B cell (primary cell): ENCODE measurements around the gene AXIN1. TPM values are rescaled to one million over a fixed set of nuclear protein-coding genes. Genes with fewer than 3 reads are reported as not detected.

ENCODE experiments used
- ATAC-seq: fragments of 200-7000 bp; cut with Tn5 transposase; one replicate; pipeline ENCODE4 v1.10.0; 2021; ENCODE audit warnings: low read depth, mild to moderate bottlenecking, moderate number of reproducible peaks, moderate library complexity
- CTCF ChIA-PET: fragments of 350-600 bp; sonication (Branson Sonifier 250); formaldehyde crosslinking; loops from one replicate; lab custom pipeline; 2021; ENCODE audit warnings: antibody characterized with exemption, inconsistent platforms; lab: Charles Lee
- POLR2A ChIA-PET: fragments of 350-600 bp; sonication (Branson Sonifier 250); formaldehyde crosslinking; loops from one replicate; lab custom pipeline; 2021; ENCODE audit warnings: antibody characterized with exemption; lab: Charles Lee
- DNase-seq: peaks from one replicate; pipeline ENCODE4 v3.0.0; 2013
- H2AFZ ChIP-seq: 2 replicates; pipeline ENCODE4 v1.6.1; 2012; ENCODE audit warnings: mild to moderate bottlenecking, low read depth, low read length; ENCODE audit not compliant: insufficient read depth, poor library complexity, severe bottlenecking
- H3K27ac ChIP-seq, 2 donors: 1 replicate in 1 of 2; 2 replicates in 1 of 2; pipeline ENCODE4 v1.5.1; 2012 to 2013; ENCODE audit warnings: low read length in 2 of 2, mild to moderate bottlenecking in 2 of 2, moderate library complexity in 1 of 2
- H3K27me3 ChIP-seq, 4 experiments: fragments of 200-600 bp in 1 of 4; sonication (generic) in 1 of 4; replicated peaks in 1 of 4; 1 replicate in 2 of 4; 2 replicates in 2 of 4; pipeline versions ENCODE4 v1.6.1 to v1.7.0; 2013 to 2016; ENCODE audit warnings: low read length in 3 of 4, mild to moderate bottlenecking in 2 of 4, mixed read lengths in 1 of 4, moderate library complexity in 1 of 4; ENCODE audit not compliant: insufficient read depth in 4 of 4, control insufficient read depth in 3 of 4; ENCODE audit errors: control extremely low read depth in 1 of 4
- H3K36me3 ChIP-seq, 2 experiments: replicated peaks in 1 of 2; 1 replicate in 1 of 2; 2 replicates in 1 of 2; pipeline versions ENCODE4 v1.6.1 to v1.7.1; 2013; ENCODE audit warnings: low read length in 1 of 2; ENCODE audit not compliant: insufficient read depth in 2 of 2, control insufficient read depth in 1 of 2; ENCODE audit errors: control extremely low read depth in 1 of 2, extremely low read depth in 1 of 2
- H3K4me1 ChIP-seq, 2 donors: fragments of 200-600 bp in 1 of 2; sonication (generic) in 1 of 2; 1 replicate in 1 of 2; 2 replicates in 1 of 2; pipeline versions ENCODE4 v1.5.1 to v1.6.1; 2013 to 2017; ENCODE audit warnings: low read length in 2 of 2; ENCODE audit not compliant: control insufficient read depth in 2 of 2, insufficient read depth in 2 of 2
- H3K4me2 ChIP-seq: replicated peaks from 2 replicates; pipeline ENCODE3; 2012; ENCODE audit warnings: mild to moderate bottlenecking, low read depth, low read length; ENCODE audit not compliant: poor library complexity, severe bottlenecking
- H3K4me3 ChIP-seq, 5 experiments: fragments of 200-600 bp in 1 of 5; sonication (generic) in 1 of 5; 1 replicate in 3 of 5; 2 replicates in 2 of 5; pipeline versions ENCODE4 v1.5.1 to v1.7.0; 2011 to 2016; ENCODE audit warnings: low read length in 4 of 5, mild to moderate bottlenecking in 4 of 5, low read depth in 2 of 5, control low read depth in 1 of 5, moderate library complexity in 1 of 5; ENCODE audit not compliant: insufficient read depth in 1 of 5; ENCODE audit errors: control extremely low read depth in 1 of 5, extremely low read depth in 1 of 5
- H3K79me2 ChIP-seq: fragments of 200-600 bp; sonication (generic); one replicate; pipeline ENCODE4 v1.6.0; 2016; ENCODE audit warnings: low read length; ENCODE audit not compliant: control insufficient read depth, insufficient read depth
- H3K9ac ChIP-seq: fragments of 200-600 bp; sonication (generic); 2 replicates; pipeline ENCODE4 v1.6.1; 2017; ENCODE audit warnings: mild to moderate bottlenecking, low read length, moderate library complexity
- H3K9me3 ChIP-seq, 3 donors: one replicate each; pipeline versions ENCODE4 v1.6.1 to v1.7.1; 2013; ENCODE audit warnings: low read length in 2 of 3; ENCODE audit not compliant: control insufficient read depth in 2 of 3, insufficient read depth in 1 of 3; ENCODE audit errors: control extremely low read depth in 1 of 3
- H4K20me1 ChIP-seq: 2 replicates; pipeline ENCODE4 v1.6.0; 2012; ENCODE audit warnings: mild to moderate bottlenecking, low read length; ENCODE audit not compliant: insufficient read depth, control insufficient read depth, poor library complexity, severe bottlenecking
- H3K27ac Mint-ChIP-seq: one replicate; pipeline ENCODE4 v1.8.0; 2021; ENCODE audit warnings: mixed read lengths
- H3K27me3 Mint-ChIP-seq: one replicate; pipeline ENCODE4 v1.8.0; 2021; ENCODE audit warnings: mixed read lengths
- H3K4me1 Mint-ChIP-seq: one replicate; pipeline ENCODE4 v1.8.0; 2021; ENCODE audit warnings: mixed read lengths
- H3K4me3 Mint-ChIP-seq: one replicate; pipeline ENCODE4 v1.8.0; 2021; ENCODE audit warnings: mixed read lengths
- H3K9me3 Mint-ChIP-seq: one replicate; pipeline ENCODE4 v1.8.0; 2022; ENCODE audit warnings: mixed read lengths; ENCODE audit not compliant: insufficient read depth
- EZH2 ChIP-seq: IDR thresholded peaks from 2 replicates; pipeline ENCODE4 v1.6.1; 2012; ENCODE audit warnings: borderline replicate concordance, low read depth, mild to moderate bottlenecking, moderate library complexity, low read length; ENCODE audit not compliant: insufficient read depth, poor library complexity, severe bottlenecking
- WGBS: methylation state at CpG from one replicate; pipeline ENCODE4 v1.1.5; 2013; ENCODE audit warnings: missing lambda C conversion rate; ENCODE audit not compliant: insufficient coverage; 5-methylcytosine and 5-hydroxymethylcytosine counted together
- intact Hi-C: fragments of 100-400 bp; cut with micrococcal nuclease; formaldehyde crosslinking; loops from one replicate; pipeline ENCODE4 v1.10.0; 2022
- polyA plus RNA-seq: library from polyadenylated mRNA; depleted of rRNA; stranded (reverse); fragments of >200 nt; gene quantifications from 2 replicates; pipeline ENCODE4 v1.2.3, GENCODE V29; 2012
- total RNA-seq, 2 donors: library from RNA; stranded (reverse); fragments of 120-200 nt in 1 of 2; gene quantifications; 1 replicate in 1 of 2; 2 replicates in 1 of 2; pipeline versions ENCODE4 v1.2.3 to v1.2.4, GENCODE V29; 2013 to 2022
- TF ChIP-seq, protein P1 (sequence below): fragments of 200-600 bp; IDR thresholded peaks from one replicate; pipeline ENCODE4 v1.8.0; 2022; ENCODE audit warnings: antibody characterized with exemption, mild to moderate bottlenecking

Gene AXIN1
- total and polyA plus RNA-seq, 2 donors (not counting 1 experiment from before 2014, with no cell fraction given), result 39.0 to 40.8 TPM

DNA sequence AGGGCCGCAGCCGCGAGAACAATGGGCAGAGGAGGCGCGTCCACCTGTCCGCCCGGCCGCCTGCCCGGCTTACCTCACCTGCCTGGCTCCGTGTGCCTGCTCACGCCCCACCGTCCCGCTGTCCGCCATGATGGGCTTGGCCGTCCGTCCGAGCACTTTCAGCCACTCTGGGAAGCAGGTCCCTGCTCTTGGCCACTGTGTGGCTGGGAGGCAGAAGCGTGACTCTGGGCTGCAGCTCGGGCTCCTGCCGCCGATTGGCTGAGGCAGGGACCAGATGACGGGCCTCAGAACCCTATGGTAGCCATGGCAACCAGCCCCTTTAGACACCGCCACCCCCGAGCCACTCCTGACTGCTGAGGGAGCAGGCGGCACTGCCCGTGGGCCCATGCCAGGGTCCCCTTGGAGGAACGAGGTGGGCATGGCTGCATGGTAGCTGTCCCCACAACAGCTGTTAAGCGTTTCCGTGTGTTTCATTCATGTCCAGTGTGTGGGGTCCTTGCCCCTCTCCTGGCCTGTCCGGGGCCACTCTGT, 8.9 kb upstream of the AXIN1 start:
- ATAC-seq, result no peak
- CTCF ChIA-PET, result interaction anchor here (0.6 to 3.6 kb wide), 8 partner anchors 126 to 296 kb away, joined by 3 to 63 read pairs (median 6); partner anchors contain the start of gene FAM234A
- Histone ChIP-seq H3K27ac (no peak overlapping the region), H3K9me3 (no peaks in the 10 kb centered on the region), H3K36me3 (no peaks in the 10 kb centered on the region), H3K4me3 (no peak overlapping the region), H3K4me2 (no peak overlapping the region), H3K27me3 (peaks cover 0 to 10% (median 0%) of the 10 kb centered on the region in 4 experiments), H2AFZ (no peak overlapping the region), H4K20me1 (no peaks in the 10 kb centered on the region), H3K4me1 (peaks cover 0 to 8% of the 10 kb centered on the region in 2 donors), H3K79me2 (no peaks in the 10 kb centered on the region), H3K9ac (no peak overlapping the region)
- TF ChIP-seq EZH2, result no peak
- TF ChIP-seq, protein P1, sequence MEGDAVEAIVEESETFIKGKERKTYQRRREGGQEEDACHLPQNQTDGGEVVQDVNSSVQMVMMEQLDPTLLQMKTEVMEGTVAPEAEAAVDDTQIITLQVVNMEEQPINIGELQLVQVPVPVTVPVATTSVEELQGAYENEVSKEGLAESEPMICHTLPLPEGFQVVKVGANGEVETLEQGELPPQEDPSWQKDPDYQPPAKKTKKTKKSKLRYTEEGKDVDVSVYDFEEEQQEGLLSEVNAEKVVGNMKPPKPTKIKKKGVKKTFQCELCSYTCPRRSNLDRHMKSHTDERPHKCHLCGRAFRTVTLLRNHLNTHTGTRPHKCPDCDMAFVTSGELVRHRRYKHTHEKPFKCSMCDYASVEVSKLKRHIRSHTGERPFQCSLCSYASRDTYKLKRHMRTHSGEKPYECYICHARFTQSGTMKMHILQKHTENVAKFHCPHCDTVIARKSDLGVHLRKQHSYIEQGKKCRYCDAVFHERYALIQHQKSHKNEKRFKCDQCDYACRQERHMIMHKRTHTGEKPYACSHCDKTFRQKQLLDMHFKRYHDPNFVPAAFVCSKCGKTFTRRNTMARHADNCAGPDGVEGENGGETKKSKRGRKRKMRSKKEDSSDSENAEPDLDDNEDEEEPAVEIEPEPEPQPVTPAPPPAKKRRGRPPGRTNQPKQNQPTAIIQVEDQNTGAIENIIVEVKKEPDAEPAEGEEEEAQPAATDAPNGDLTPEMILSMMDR, result no peak
- POLR2A ChIA-PET, result no interaction called here
- peaks cover 4% of the 10 kb centered on the region for H3K4me1 Mint-ChIP-seq
- peaks cover 5% of the 10 kb centered on the region for H3K27me3 Mint-ChIP-seq
- WGBS, result 89% methylated on average over 30 of the region's 30 CpGs
- no peak overlapping the region for H3K4me3 Mint-ChIP-seq
- no peak overlapping the region for H3K27ac Mint-ChIP-seq
- intact Hi-C loops, result no loop called here
- H3K9me3 Mint-ChIP-seq, result no peaks in the 10 kb centered on the region
- DNase-seq, result no peak

DNA sequence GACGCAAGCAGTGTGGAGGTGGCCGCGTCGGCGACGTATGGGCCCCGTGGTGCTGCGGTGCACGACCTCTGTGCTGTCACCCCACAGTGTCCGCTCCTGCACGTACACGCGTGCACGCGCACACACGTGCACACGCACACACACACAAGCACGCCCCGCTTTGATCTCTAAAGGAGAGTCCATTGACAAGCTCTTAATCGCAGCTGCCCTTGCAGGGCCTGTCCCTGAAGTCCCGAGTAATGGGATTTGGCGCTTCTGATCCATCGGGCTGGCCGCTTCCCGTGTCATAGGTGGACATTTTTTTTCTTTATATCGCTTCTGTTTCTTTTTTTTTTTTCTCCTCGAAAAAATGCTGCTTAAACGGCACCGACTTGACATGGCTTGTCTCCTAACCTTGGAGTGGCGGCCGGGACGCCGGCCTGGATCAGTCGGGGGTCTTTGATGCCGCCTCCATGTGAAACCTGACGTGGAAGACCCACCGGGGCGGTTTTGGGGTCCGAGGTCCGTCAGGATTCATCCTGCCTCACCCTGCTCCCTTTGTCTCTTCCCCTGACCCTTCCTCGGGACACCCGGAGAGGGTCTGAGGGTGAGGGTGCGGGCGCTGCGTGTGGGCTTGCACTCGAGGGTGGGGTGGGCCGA, 8.3 kb upstream of the AXIN1 start:
- H3K4me2 ChIP-seq, result no peak overlapping the region
- ChIA-PET CTCF (interaction anchor here (1.1 to 3.6 kb wide), 4 partner anchors 243 to 295 kb away, joined by 4 to 63 read pairs (median 21); no protein-coding TSS in a partner anchor), POLR2A (no interaction called here)
- WGBS, result 97% methylated on average over 41 of the region's 47 CpGs
- TF ChIP-seq, protein P1, result no peak
- no peak for TF ChIP-seq EZH2
- no peaks in the 10 kb centered on the region for H3K79me2 ChIP-seq
- H3K27me3 ChIP-seq, result peaks cover 0 to 10% (median 0%) of the 10 kb centered on the region in 4 experiments
- no peak overlapping the region for H3K27ac ChIP-seq
- H4K20me1 ChIP-seq, result no peaks in the 10 kb centered on the region
- peaks cover 0 to 8% of the 10 kb centered on the region in 2 donors for H3K4me1 ChIP-seq
- no peak overlapping the region for H3K4me3 Mint-ChIP-seq
- peaks cover 4% of the 10 kb centered on the region for H3K4me1 Mint-ChIP-seq
- H3K9me3 Mint-ChIP-seq, result no peaks in the 10 kb centered on the region
- peaks cover 5% of the 10 kb centered on the region for H3K27me3 Mint-ChIP-seq
- intact Hi-C loops, result no loop called here
- DNase-seq (no peak), ATAC-seq (no peak)
- H3K27ac Mint-ChIP-seq, result no peak overlapping the region
- no peaks in the 10 kb centered on the region for H3K9me3 ChIP-seq
- no peak overlapping the region for H3K4me3 ChIP-seq
- no peaks in the 10 kb centered on the region for H3K36me3 ChIP-seq
- H3K9ac ChIP-seq, result no peak overlapping the region
- no peak overlapping the region for H2AFZ ChIP-seq
